Hepatic stellate cell (primary cell): ENCODE measurements around the gene CFL1.

Source experiments
- DNase-seq: peaks from one replicate; pipeline ENCODE4 v3.0.0; 2011; ENCODE audit warnings: low spot score

CFL1 gene

GRCh38 chr11:65869643-65870306 is 11.8 kb upstream of the CFL1 start:
- no peak for DNase-seq

GRCh38 chr11:65868907-65869306 is 10.9 kb upstream of the CFL1 start:
- no peak for DNase-seq

- no peak for DNase-seq
Observed at GRCh38 chr11:65868076-65868667, 10.2 kb upstream of the CFL1 start.

GRCh38 chr11:65867284-65868071 is 9.5 kb upstream of the CFL1 start:
- no peak for DNase-seq

- no peak for DNase-seq
Observed at GRCh38 chr11:65866509-65867283, 8.7 kb upstream of the CFL1 start.

GRCh38 chr11:65865550-65866172 is 7.7 kb upstream of the CFL1 start:
- DNase-seq: no peak

- no peak for DNase-seq
Observed at GRCh38 chr11:65864706-65865471, 6.9 kb upstream of the CFL1 start.

GRCh38 chr11:65863889-65864705 is 6.1 kb upstream of the CFL1 start:
- DNase-seq: no peak

- DNase-seq: no peak
Observed at GRCh38 chr11:65862941-65863888, 5.2 kb upstream of the CFL1 start.

- DNase-seq: no peak
Observed at GRCh38 chr11:65862191-65862735, 4.3 kb upstream of the CFL1 start.

- DNase-seq: no peak
Observed at GRCh38 chr11:65861533-65862183, 3.7 kb upstream of the CFL1 start.

GRCh38 chr11:65861165-65861505 is 3.2 kb upstream of the CFL1 start:
- DNase-seq: no peak

- DNase-seq: peak; percentile 96
Observed at GRCh38 chr11:65860278-65861164, 2.5 kb upstream of the CFL1 start, which contains the start of gene MUS81. MUS81 (plus strand) TSS chr11:65860433; CDS start chr11:65860754, 321 bp downstream.

GRCh38 chr11:65859812-65860277 is 1.9 kb upstream of the CFL1 start:
- DNase-seq: no peak

GRCh38 chr11:65859095-65859811 is 1.3 kb upstream of the CFL1 start:
- peak; percentile 97 for DNase-seq

GRCh38 chr11:65858681-65859087 is 704 bp upstream of the CFL1 start:
- no peak for DNase-seq

- no peak for DNase-seq
Observed at GRCh38 chr11:65857500-65857852, 504 bp downstream of the CFL1 start.
